ENCODE measurements around the gene SRSF6. TPM values are rescaled to one million over a fixed set of nuclear protein-coding genes. Genes with fewer than 3 reads are reported as not detected.

Gene SRSF6
- total and polyA plus RNA-seq, 2 experiments from 2014 or later, result 31.0 to 90.7 TPM

DNA sequence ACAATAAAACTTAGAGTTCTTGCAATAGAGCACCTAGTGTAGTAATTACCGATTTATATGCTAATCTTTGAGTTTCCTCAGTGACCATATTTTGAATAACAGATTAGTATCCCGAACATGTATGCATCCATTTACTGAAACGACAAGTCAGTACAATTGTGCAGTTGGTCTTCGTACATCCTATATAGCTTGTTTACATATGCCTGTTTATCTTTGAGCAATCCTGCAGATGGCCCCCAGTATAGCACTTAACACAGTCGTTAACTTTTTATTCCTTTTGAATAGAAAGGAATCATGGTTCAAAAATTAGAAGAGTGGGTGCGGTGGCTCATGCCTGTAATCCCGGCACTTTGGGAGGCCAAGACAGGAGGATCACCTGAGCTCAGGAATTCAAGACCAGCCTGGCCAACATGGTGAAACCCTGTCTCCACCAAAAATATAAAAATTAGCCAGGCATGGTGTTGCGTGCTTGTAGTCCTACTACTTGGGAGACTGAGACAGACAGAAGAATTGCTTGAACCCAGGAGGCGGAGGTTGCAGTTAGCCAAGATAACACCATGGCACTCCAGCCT is 6.6 kb downstream of the SRSF6 start:
- H3K9me3 ChIP-seq (ENCODE audit: low read depth), result no peaks in the 10 kb centered on the region
- H3K9me2 ChIP-seq (replicated peaks; ENCODE audit: insufficient read depth), result no peaks in the 10 kb centered on the region
- TF ChIP-seq EZH2phosphoT487 (IDR thresholded peaks at IDR 0.05; ENCODE audit: low read depth, severe bottlenecking, unreplicated experiment), result no peak
- TF ChIP-seq, protein P1, sequence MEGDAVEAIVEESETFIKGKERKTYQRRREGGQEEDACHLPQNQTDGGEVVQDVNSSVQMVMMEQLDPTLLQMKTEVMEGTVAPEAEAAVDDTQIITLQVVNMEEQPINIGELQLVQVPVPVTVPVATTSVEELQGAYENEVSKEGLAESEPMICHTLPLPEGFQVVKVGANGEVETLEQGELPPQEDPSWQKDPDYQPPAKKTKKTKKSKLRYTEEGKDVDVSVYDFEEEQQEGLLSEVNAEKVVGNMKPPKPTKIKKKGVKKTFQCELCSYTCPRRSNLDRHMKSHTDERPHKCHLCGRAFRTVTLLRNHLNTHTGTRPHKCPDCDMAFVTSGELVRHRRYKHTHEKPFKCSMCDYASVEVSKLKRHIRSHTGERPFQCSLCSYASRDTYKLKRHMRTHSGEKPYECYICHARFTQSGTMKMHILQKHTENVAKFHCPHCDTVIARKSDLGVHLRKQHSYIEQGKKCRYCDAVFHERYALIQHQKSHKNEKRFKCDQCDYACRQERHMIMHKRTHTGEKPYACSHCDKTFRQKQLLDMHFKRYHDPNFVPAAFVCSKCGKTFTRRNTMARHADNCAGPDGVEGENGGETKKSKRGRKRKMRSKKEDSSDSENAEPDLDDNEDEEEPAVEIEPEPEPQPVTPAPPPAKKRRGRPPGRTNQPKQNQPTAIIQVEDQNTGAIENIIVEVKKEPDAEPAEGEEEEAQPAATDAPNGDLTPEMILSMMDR (IDR thresholded peaks at IDR 0.05; ENCODE audit: poor library complexity), result no peak
- TF ChIP-seq EZH2 (IDR thresholded peaks at IDR 0.05; ENCODE audit: borderline replicate concordance), result no peak
- no peaks in the 10 kb centered on the region for H3K4me1 ChIP-seq (ENCODE audit: insufficient read depth)
- peaks cover 24% of the 10 kb centered on the region for H3K36me3 ChIP-seq (replicated peaks; ENCODE audit: insufficient read depth, low read depth)
- no peaks in the 10 kb centered on the region for H3K27me3 ChIP-seq
- 93% methylated on average over 9 of the region's 9 CpGs for WGBS (ENCODE audit: low lambda C conversion rate, missing lambda C conversion rate)
- DNase-seq (ENCODE audit: low spot score), result no peak
- H3K27ac ChIP-seq, result no peak overlapping the region
- peaks cover 73% of the 10 kb centered on the region for H4K20me1 ChIP-seq (ENCODE audit: insufficient read depth, poor library complexity, severe bottlenecking)
- no peak overlapping the region for H2AFZ ChIP-seq
- H3K4me2 ChIP-seq, result no peak overlapping the region
- H3K79me2 ChIP-seq, result peaks cover 58% of the 10 kb centered on the region
- H3K4me3 ChIP-seq, result no peak overlapping the region

DNA sequence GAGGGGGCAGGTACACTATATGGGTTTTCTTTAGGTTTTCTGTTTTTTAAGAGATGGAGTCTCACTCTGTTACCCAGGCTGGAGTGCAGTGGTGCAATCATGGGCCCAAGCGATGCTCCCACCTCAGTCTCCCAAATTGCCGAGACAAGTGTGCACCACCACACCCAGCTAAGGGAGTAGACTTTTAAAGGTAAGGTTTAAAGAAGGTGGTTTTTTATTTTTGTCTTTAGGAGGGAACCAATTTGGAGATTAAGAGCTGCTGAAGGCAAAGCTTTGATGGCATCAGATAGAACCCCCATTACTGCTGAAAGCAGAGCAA is 7.9 kb downstream of the SRSF6 start:
- TF ChIP-seq, protein P1 (IDR thresholded peaks at IDR 0.05; ENCODE audit: poor library complexity), result no peak
- TF ChIP-seq EZH2 (IDR thresholded peaks at IDR 0.05; ENCODE audit: borderline replicate concordance) (no peak), EZH2phosphoT487 (IDR thresholded peaks at IDR 0.05; ENCODE audit: low read depth, severe bottlenecking, unreplicated experiment) (no peak)
- Histone ChIP-seq H3K27ac (no peak overlapping the region), H4K20me1 (ENCODE audit: insufficient read depth, poor library complexity, severe bottlenecking) (peaks cover 61% of the 10 kb centered on the region), H3K9me3 (ENCODE audit: low read depth) (no peaks in the 10 kb centered on the region), H3K4me1 (ENCODE audit: insufficient read depth) (no peaks in the 10 kb centered on the region), H3K36me3 (replicated peaks; ENCODE audit: insufficient read depth, low read depth) (peaks cover 24% of the 10 kb centered on the region), H3K79me2 (peaks cover 46% of the 10 kb centered on the region), H3K4me2 (no peak overlapping the region), H3K4me3 (no peak overlapping the region), H3K9me2 (replicated peaks; ENCODE audit: insufficient read depth) (no peaks in the 10 kb centered on the region), H2AFZ (no peak overlapping the region), H3K27me3 (no peaks in the 10 kb centered on the region)
- 97% methylated on average over 2 of the region's 2 CpGs for WGBS (ENCODE audit: low lambda C conversion rate, missing lambda C conversion rate)
- DNase-seq (ENCODE audit: low spot score), result no peak

GRCh38 chr20:43467589-43467988 is 9.9 kb downstream of the SRSF6 start:
- TF ChIP-seq EZH2 (IDR thresholded peaks at IDR 0.05; ENCODE audit: borderline replicate concordance) (no peak), EZH2phosphoT487 (IDR thresholded peaks at IDR 0.05; ENCODE audit: low read depth, severe bottlenecking, unreplicated experiment) (no peak)
- TF ChIP-seq, protein P1 (IDR thresholded peaks at IDR 0.05; ENCODE audit: poor library complexity), result no peak
- 100% methylated on average over 1 of the region's 1 CpG for WGBS (ENCODE audit: low lambda C conversion rate, missing lambda C conversion rate)
- no peak for DNase-seq (ENCODE audit: low spot score)
- Histone ChIP-seq H3K27me3 (no peaks in the 10 kb centered on the region), H4K20me1 (ENCODE audit: insufficient read depth, poor library complexity, severe bottlenecking) (peaks cover 42% of the 10 kb centered on the region), H2AFZ (no peak overlapping the region), H3K27ac (no peak overlapping the region), H3K4me2 (no peak overlapping the region), H3K79me2 (peaks cover 29% of the 10 kb centered on the region), H3K4me1 (ENCODE audit: insufficient read depth) (no peaks in the 10 kb centered on the region), H3K4me3 (no peak overlapping the region), H3K36me3 (replicated peaks; ENCODE audit: insufficient read depth, low read depth) (peaks cover 14% of the 10 kb centered on the region), H3K9me2 (replicated peaks; ENCODE audit: insufficient read depth) (no peaks in the 10 kb centered on the region), H3K9me3 (ENCODE audit: low read depth) (no peaks in the 10 kb centered on the region)
